ENCODE data around the gene PRND.

DNA sequence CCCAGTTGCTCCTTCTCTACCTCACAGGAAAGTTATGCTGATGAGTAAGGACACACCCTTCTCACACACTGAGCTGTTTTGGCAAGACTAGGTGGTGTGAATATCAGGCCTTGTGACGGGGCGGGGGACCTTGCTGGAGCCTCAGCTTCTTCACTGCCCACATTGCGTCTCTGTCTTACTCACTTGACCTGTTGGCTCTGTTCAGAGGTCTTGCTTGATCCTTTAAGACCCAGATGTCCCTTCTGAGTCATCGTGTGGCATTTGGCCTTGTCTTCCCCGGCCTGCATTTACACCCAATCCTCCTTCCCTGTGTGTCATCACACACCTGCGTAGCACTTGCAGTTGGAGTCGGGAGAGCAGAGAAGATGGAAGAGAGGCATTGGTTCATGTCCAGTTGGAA is 8.3 kb upstream of the PRND start:
- TF ChIP-seq CTCF (IDR thresholded peaks at IDR 0.05) (no peak), POLR2AphosphoS5 (IDR thresholded peaks at IDR 0.05) (no peak), POLR2A (IDR thresholded peaks at IDR 0.05) (no peak), EP300 (IDR thresholded peaks at IDR 0.05) (no peak)
